ENCODE results near the gene TRIM38.
A peak's percentile ranks its signal among the peaks of the same experiment; 100 is the strongest.

Gene TRIM38

DNA sequence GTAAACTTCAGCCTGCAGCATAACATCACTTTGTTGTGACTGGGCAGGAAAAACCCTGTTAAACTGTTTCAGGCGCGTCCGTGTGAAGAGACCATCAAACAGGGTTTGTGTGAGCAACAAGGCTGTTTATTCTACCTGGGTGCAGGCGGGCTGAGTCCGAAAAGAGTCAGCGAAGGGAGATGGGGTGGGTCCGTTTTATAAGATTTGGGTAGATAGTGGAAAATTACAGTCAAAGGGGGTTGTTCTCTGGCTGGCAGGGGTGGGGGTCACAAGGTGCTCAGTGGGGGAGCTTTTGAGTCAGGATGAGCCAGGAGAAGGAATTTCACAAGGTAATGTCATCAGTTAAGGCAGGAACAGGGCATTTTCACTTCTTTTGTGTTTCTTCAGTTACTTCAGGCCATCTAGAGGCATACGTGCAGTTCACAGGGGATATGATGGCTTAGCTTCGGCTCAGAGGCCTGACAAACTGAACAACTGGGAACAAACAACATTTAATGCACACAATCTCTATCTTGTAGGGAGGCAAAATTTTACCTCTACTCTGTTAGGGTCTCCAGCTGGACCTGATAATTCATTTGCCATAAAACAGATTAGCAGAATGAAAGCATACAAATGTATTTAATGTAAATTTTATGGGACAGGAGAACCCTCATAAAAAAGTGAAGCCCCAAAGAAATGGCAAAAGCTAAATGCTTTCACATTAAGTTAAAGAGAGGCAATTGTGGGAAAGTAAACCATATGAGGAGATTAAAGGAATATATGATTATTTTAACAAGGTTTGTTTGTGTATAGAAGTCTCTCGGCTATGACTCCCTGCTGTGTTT is 66.4 kb downstream of the TRIM38 start:
- no peak for DNase-seq

DNA sequence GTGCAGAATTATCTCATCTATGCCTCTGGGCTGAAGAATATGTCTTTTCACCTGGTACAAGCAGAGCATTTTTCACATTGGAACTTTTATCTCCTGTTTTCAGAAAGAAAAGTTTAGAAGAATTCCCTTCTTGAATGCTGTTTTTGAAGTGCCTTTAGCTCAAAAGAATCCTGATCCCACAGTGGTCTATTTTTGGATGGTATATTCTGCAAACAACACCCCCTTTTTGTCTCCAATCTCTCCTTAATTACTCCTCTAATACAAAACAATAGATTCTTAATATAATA is 66.9 kb downstream of the TRIM38 start:
- DNase-seq = no peak

DNA sequence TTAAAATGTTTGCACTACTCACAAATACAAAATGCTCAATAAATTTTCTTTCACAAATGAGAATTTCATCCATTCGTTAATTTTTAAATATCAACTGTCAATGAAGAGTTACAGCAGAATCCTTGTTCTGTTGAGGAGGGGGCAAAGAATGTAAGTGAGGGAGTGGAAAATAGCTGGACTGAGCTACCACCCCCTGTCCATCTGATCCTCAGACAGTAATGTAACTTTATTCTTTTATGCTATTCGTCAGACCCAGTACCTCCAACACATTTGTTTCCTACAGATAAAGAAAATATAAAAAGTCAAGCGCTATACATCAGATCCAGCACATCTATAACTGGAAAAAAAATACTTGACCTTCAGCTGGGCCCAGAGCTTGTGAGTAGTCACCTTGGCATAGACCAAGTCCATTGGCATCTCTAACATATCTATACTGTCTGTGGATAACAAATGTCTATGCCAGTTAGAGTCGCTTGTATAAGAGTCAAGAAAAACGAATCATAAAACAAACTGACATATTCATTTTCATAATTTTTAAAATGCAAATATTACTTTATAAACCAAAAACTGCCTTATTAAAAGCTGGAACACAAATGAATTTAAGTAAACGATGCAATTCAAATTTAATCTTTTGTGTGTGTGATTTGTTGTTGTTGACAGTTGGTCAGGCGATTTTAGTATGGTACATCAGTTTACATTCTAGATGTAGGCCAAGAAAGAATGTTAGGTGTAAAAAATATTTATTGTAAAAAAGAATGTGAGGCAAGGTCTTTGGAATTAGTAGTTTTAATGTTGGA is 67.5 kb downstream of the TRIM38 start:
- DNase-seq = no peak

DNA sequence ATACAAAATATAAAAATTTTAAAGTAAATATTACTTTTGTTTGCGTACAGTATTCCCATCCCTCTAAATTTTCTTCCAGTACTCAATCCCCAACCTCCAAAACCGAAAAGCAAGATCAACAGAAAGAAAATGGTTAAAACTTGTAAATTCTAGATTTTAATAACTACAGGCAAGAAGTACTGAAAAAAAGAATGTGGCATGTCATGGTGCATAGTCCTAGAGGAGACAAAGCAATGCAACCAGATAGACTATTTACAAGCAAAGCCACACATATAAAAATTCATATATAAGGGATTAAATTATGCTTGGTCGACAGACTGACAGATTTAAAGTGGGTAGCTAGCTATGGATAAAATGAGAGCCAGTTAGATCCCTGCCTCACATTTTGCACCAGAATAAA is 68.1 kb downstream of the TRIM38 start:
- no peak for DNase-seq

DNA sequence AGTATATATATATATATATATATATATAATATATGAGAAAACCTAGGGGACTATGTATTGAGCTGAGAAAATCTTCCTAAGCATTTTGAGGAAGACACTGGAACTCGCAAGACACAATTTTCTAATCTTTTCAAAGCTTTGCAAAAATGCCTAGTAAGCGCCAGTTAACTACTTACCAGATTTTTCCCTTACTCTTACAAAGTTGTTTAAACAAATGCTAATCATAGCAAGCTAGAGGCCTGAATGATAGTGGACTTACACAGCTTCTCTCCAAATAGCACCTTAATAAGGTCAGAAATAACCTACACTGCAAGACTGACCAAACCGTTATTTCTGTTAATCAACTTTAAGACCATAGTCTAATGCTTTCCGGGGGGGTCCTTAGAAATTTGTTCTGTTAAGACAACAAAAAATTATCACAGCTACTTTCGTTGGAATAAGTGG is 68.6 kb downstream of the TRIM38 start:
- no peak for DNase-seq

DNA sequence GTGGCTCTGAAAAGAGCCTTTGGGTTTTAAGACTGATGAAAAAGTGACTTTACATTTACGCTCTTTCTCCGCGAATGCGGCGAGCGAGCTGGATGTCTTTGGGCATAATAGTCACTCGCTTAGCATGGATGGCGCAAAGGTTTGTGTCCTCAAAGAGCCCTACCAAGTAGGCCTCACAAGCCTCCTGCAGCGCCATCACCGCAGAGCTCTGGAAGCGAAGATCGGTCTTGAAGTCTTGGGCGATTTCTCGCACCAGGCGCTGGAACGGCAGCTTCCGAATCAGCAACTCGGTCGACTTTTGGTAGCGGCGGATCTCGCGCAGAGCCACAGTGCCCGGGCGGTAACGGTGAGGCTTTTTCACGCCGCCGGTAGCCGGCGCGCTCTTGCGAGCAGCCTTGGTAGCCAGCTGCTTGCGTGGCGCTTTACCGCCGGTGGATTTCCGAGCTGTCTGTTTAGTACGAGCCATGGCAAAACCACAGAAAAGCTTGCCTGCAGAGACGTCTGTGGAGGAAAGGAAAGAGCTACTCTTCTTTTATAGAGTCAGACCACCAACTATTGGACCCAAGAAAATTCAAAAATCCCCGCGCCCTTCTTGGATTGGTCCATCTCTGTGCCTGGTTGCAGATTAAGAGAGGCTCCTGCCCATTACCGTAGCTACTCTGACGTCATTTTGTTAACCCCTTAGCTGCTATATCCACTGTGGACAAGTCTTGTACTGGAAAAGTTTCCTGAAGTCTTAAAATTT is 69.2 kb downstream of the TRIM38 start:
- peak; percentile 91 for DNase-seq

DNA sequence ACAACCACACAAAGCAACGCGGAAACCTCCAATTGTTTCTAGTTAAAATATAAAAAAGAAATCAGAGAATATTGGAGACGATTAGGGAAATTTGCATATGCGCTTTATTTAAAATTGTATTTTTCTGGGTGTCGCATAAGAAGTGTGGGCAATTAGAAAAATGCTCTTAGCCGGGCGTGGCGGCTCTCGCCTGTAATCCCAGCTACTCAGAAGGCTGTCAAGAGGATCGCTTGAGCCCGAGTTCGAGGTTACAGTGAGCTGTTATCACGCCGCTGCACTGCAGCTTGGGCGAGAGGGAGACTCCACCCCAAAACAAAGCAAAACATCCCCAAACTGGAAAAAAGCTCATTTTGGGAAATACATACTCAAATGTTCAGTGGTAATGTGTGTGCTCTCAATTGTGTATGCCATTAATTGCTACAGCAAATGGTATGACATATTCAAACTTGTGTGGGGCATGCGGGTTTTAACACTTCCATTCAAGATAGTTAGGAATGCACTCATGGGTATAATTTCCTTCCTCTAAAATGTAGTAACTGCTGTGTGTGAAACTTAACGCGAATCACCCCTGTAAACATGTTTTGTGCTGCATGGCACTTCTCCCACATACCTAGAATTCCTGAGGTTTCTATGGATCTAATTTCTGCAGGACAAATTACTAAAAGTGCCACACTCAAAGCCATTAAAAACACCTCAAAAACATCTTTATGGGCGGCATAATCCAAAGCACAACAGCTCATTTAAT is 69.9 kb downstream of the TRIM38 start:
- DNase-seq = no peak

DNA sequence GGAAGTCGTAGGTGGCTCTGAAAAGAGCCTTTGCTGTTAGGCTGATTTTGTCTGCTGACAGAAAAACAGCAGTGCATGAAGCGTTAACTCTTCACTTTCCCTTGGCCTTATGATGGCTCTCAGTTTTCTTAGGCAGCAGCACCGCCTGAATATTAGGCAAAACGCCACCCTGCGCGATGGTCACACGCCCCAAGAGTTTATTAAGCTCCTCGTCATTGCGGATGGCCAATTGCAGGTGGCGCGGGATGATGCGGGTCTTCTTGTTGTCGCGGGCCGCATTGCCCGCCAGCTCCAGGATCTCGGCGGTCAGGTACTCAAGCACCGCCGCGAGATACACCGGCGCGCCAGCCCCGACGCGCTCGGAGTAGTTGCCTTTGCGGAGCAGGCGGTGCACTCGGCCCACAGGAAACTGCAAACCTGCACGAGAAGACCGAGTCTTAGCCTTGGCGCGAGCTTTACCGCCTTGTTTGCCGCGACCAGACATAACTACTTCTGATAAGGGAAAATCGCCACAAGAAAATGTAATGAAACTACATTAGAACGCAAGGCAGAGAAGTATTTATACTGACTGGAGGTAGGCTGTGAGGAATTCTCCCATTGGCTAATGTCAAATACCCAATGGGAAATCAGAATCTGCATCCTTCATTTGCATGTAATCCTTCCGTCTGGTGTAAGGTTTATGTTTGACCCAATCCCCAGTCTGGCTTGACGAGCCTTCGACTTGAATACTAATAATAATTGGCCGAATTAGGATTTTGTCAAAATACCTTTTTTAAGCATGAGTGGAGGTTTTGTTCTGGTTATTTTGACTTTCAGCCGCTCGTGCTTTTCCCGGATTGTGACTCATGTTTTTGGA is 70.7 kb downstream of the TRIM38 start:
- peak; percentile 84 for DNase-seq

DNA sequence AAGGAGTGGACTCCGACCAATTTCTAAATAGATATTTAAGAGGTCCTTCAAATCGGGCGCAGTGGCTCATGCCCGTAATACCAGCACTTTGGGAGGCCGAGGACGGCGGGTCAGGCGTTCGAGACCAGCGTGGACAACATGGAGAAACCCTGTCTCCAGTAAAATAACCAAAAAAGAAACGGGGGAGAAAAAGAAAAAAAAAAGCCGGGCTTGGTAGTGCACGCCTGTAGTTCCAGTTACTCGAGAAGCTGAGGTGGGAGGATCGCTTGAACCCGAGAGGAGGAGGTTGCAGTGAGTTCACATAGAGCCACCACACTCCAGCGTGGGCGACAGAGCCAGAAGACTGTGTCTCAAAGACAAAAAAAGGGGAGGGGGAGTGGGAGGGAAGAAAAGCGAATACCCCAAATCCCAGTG is 71.3 kb downstream of the TRIM38 start:
- DNase-seq = no peak

DNA sequence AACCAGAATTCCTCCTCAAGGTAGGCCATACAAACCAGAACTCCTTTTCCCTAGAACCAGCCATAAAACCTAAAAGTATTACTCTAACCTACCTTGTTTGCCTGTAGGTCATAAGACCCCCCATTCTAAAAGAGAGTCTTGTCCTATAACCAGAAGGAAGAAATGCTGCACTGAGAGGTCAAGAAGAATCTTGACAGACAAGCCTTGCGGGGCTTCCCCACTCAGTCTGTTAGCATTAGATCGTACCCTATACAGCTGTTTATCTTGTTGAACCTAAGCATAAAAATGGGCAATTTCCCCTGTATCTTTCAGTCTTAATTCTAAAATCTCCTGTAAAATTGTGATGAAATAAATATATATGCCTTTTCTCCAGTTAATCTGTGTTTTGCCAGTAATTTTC is 72.3 kb downstream of the TRIM38 start:
- DNase-seq = no peak

Data from T1000 (cell line).